GOT3 (cell line): ENCODE results near the gene TICAM1.
"Not testable (repeated sequence)": the region's sequence is repeated elsewhere in the genome, so short reads cannot be mapped to it uniquely, and the experiment has no call there.

ENCODE experiments used
- DNase-seq: peaks from one replicate; lab custom pipeline; 2025; ENCODE audit warnings: mixed read lengths; lab: John Stamatoyannopoulos, UW

The TICAM1 gene

DNA sequence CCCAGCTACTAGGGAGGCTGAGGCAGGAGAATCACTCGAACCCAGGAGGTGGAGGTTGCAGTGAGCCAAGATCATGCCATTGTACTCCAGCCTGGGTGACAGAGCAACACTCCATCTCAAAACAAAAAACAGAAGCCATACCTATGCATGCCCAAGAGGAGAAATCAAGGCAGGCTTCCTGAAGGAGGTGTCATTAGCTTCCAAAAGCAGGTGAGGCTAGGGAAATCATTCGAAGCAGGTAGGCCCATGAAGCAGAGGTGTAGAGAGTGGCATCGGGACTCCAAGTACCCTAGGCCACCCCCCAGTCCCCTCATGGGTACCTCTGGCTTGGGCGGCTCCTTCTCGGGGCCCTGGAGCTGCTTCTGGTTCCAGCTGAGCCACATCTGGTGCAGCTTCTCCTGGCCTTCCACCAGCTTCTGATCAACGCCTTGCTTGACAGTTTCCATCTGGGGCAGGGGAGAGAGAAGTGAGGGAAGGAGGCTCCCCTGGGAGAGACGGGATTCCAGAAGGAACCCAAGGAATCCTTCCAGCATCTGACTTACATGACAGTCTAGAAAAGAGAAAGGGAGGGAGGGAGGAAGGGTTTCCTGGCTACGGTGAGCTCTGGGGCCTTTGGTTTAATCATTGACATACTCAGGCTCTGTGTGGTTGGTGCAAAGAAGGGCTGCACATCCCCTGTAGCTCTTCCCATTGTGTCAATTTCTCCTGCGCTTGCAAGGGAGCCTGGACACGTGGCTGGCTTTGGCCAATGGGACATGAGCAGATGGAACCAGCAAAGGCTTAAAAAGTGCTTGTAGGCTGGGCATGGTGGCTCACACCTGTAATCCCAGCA lies 13.1 kb upstream of the TICAM1 start:
- DNase-seq: no peak

GRCh38 chr19:4843647-4843965 lies 12.1 kb upstream of the TICAM1 start:
- no peak for DNase-seq

- no peak for DNase-seq
Measured at GRCh38 chr19:4839192-4839591, 7.7 kb upstream of the TICAM1 start.

GRCh38 chr19:4832776-4833175 lies 1.3 kb upstream of the TICAM1 start:
- no peak for DNase-seq

GRCh38 chr19:4831979-4832340 lies 448 bp upstream of the TICAM1 start:
- DNase-seq: not testable (repeated sequence)

DNA sequence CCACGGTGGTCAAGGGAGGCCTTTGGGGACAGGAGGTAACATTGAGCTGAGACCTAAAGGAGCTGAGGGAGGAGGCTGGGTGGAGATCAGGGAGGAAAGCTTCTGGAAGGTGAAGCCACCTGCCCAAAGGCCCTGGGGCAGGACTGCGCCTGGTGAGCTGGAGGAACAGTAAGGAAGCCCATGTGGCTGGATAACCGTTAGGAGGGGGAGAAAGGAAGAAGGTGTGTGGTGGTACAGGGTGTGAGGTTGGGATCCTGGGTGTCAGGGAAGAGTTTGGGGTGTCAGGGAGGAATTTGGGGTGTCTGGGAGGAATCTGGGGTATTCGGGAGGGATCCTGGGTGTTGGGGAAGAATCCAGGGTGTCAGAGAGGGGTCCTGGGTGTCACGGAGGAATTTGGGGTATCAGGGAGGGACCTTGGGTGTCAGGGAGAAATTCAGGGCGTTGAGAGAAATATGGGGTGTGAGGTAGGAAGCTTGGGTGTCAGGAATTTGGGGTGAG lies 695 bp downstream of the TICAM1 start:
- no peak for DNase-seq

GRCh38 chr19:4830332-4830731 lies 1.2 kb downstream of the TICAM1 start:
- DNase-seq: no peak

DNA sequence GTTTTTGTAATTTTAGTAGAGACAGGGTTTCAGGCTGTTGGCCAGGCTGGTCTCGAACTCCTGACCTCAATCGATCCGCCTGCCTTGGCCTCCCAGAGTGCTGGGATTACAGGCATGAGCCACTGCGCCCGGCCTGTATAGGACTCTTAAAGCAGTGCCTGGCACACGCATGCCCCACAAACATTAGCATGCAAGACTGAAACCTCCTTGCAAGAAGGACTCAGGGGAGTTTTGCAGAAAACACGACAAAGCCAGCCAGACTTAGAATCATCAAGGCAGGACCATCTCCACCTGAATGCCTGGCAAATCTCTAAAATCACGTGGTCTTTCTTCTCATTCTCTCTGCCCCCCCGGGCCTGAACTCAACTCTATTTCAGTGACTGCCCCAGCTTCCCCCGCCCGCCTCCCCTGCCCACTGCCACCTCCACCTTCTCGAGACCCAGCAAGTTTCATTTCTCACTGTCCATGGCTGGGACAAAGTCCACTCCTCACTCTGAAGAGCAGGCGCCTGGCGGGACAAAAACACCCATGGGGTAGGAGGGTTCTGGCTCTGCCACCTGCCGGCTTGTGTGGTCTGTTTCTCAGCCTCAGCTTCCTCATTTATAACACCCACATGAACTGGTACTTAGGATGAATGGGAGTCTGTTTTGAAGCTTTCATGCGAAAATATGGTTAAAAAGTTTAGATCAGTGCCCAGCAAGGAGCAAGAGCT lies 2.4 kb downstream of the TICAM1 start:
- DNase-seq: no peak

DNA sequence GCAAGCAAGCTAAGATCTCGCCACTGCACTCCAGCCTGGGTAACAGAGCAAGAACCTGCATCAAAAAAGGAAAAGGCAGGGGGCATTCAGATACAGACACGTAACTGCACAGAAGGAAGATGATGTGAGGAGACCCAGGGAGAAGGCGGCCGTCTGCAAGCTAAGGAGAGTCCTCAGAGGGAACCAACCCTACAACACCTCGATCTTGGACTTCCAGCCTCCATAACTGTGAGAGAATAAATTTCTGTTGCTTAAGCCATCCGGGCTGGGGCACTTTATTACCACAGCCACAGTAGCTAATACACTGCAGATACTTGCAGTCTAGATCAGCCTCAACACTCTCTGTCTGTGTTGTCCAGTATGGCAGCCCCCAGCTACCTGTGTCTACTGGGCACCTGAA lies 7.9 kb downstream of the TICAM1 start:
- DNase-seq: no peak

GRCh38 chr19:4822354-4822753 lies 9.2 kb downstream of the TICAM1 start:
- not testable (repeated sequence) for DNase-seq

DNA sequence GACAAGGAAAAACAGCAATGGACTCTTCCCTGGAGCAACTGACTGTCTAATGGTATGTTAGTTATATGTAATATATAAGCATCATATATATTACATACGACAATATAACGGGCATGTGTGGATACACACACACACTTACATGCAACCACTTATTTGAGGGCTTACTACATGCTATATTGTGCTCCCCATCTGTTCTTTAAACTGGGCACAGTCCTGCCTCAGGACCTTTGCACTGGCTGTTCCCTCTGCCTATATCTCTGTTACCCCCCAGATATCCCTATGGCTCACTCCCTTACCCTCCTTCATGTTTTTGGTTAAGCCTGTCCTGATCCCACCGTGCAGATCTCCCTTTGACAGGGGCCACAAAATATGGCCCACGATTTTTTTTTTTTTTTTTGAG lies 10.2 kb downstream of the TICAM1 start:
- DNase-seq: no peak

GRCh38 chr19:4817467-4818277 lies 13.8 kb downstream of the TICAM1 start:
- no peak for DNase-seq

DNA sequence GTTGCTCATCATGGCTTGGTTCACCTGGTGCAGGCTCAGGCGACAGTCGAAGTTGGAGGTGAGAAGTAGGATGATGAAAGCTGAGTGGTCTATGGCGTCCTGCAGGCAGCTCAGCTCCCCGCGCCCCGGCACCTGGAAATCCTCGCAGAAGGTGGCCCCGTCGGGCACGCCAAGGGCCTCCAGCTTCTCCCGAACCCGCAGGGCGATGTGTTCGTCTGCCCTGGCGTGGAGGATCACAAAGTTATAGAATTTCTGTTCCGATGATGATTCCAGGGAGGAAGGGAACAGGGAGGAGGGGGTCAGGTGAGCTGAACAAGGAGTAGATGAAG lies 14.6 kb downstream of the TICAM1 start:
- DNase-seq: no peak

DNA sequence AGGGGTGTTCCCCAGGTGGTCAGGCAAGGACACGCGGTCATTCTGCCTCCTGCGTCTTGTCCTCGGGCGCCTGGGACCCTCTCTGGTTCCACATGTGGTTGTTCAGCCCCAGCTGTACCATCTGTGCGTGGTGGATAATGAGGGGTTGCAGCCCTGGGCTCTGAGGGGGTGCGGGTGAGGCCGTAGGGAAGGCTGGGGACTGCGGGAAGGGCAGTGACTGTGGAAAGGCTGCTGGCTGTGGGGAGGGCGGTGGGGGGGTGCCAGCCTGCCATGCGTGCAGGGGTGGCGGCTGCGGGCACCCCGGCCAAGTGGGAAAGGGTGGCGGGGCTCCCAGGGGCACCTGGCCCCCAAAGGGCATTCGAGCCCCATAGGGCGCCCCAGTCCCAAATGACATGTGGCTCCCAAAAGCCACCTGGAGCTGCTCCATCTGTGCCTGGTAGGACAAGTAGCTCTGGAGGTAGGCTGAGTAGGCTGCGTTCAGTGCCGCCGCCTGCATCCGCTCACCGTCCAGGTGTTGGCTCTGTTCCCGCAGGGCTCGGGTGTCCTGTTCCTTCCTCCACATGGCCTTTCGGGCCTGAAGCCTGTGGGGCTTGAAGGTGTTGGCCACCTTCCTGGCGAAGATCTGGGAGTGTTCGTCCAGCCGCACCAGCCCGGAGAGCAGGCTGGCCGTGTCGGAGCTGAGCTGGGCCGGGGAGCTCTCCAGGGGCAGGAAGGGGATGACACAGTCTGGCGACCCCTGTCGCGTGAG lies 15.1 kb downstream of the TICAM1 start:
- no peak for DNase-seq

- DNase-seq: peak; percentile 32
Measured at GRCh38 chr19:4815426-4816201, 15.9 kb downstream of the TICAM1 start.

DNA sequence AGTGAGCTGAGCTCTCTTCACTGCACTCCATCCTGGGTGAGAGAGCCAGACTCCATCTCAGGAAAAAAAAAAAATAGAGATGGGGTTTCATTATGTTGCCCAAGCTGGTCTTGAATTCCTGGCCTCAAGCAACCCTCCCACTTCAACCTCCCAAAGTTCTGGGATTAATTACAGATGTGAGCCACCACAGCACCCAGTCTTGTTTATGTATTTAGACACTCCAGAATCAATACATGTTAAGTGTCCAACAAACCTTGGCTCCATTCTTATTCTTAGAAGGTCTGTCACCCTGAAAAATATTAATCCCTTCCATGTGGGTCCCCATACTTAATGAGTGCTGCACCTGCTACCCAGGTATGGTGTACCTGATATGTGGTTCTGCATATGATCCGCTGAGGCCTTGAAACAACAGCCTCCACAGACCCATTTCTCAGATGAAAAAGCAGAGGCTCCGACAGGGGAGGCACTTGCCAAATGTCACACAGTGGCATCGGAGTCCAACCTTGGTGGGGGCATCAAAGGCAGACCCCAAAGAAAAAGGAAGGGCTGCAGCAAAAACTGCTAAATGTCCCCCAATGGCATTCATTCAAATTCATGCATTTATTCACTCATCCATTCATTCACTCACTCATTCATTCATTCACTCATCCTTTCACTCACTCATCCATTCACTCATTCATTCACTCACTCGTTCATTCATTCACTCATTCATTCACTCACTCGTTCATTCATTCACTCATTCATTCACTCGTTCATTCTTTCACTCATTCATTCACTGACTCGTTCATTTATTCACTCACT lies 16.7 kb downstream of the TICAM1 start:
- DNase-seq: no peak

- DNase-seq: peak; percentile 15
Measured at GRCh38 chr19:4811328-4812131, 20.0 kb downstream of the TICAM1 start.

GRCh38 chr19:4807188-4807587 lies 24.3 kb downstream of the TICAM1 start:
- DNase-seq: no peak

DNA sequence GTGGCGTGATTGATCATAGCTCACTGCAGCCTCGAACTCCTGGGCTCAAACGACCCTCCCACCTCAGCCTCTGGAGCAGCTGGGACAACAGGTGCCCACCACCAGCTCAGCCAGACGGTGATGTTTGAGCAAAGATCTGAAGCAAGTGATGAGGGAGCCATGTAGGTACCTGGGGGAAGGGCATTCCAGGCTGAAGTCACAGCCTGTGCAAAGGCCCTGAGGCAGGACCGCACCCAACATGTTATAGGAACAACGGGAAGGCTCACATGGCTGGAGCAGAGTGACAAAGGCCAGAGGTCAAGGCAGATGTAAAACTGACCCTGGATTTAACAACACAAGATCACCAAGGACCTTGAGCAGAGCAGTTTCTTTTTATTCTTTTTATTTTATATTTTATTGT lies 25.1 kb downstream of the TICAM1 start:
- DNase-seq: no peak

DNA sequence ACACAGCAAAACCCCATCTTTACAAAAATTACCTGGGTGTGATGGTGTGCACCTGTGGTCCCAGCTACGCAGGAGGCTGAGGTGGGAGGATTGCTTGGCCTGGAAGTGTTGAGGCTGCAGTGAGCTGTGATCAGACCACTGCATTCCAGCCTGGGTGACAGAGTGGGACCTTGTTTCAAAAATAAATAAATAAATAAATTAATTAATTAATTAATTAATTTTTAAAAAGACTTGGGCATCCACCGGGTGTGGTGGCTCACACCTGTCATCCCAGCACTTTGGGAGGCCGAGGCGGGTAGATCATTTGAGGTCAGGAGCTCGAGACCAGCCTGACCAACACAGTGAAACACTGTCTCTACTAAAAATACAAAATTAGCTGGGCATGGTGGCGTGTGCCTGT lies 26.4 kb downstream of the TICAM1 start:
- not testable (repeated sequence) for DNase-seq
